ENCODE measurements around the gene SUPT20HL1. TPM values are rescaled to one million over a fixed set of nuclear protein-coding genes. Genes with fewer than 3 reads are reported as not detected.
A peak's percentile ranks its signal among the peaks of the same experiment; 100 is the strongest.

SUPT20HL1 gene
- total and polyA plus RNA-seq, 3 experiments from 2014 or later, result 0.10 TPM; not detected in 2

DNA sequence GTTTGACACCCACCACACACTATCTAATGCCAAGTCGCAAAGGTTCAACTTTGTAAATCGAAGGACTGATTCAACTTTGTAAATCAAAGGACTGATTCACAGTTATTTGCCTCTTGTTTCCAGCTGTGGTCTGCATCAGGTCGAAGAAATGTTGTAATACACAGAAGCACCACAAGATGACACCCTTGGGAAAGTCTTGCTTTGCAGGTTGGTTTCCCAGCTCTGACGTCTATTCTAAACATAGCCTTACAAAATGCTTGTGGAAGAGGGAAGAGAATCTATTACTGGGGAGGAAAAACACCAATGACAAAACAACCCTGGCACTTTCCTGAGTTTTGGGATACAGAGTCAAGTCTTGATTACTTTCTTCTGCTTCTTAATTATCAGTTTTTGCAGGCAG lies 35.3 kb downstream of the SUPT20HL1 start:
- peaks cover 1 to 7% (median 5%) of the 10 kb centered on the region in 3 donors for H3K4me1 Mint-ChIP-seq
- H3K4me3 Mint-ChIP-seq, result no peak overlapping the region
- Histone ChIP-seq H3K27me3 (ENCODE audit: insufficient read depth, low read length, poor library complexity, severe bottlenecking) (no peaks in the 10 kb centered on the region), H3K36me3 (ENCODE audit: insufficient read depth, low read length) (no peaks in the 10 kb centered on the region), H3K4me1 (ENCODE audit: insufficient read depth, low read length) (no peaks in the 10 kb centered on the region), H3K4me3 (ENCODE audit: low read length) (no peak overlapping the region), H3K27ac (ENCODE audit: low read depth, low read length) (no peak overlapping the region), H3K9me3 (ENCODE audit: low read length) (no peaks in the 10 kb centered on the region)
- peaks cover 15 to 18% of the 10 kb centered on the region in 2 donors for H3K27me3 Mint-ChIP-seq
- ChIA-PET CTCF (interaction anchor here (0.6 to 7.3 kb wide), 18 partner anchors 8 to 133 kb away, joined by 3 to 104 read pairs (median 3); partner anchors contain the start of gene PDK3), POLR2A (interaction anchor here (0.7 to 1.0 kb wide), 2 partner anchors 85 to 163 kb away, joined by 3 read pairs; no protein-coding TSS in a partner anchor)
- H3K36me3 Mint-ChIP-seq, result no peaks in the 10 kb centered on the region
- no peaks in the 10 kb centered on the region for H3K9me3 Mint-ChIP-seq
- H3K27ac Mint-ChIP-seq, result peak overlapping the region in 2 of 8 donors; percentile 4 to 49
- peak; percentile 9 to 53 (median 48) for DNase-seq

DNA sequence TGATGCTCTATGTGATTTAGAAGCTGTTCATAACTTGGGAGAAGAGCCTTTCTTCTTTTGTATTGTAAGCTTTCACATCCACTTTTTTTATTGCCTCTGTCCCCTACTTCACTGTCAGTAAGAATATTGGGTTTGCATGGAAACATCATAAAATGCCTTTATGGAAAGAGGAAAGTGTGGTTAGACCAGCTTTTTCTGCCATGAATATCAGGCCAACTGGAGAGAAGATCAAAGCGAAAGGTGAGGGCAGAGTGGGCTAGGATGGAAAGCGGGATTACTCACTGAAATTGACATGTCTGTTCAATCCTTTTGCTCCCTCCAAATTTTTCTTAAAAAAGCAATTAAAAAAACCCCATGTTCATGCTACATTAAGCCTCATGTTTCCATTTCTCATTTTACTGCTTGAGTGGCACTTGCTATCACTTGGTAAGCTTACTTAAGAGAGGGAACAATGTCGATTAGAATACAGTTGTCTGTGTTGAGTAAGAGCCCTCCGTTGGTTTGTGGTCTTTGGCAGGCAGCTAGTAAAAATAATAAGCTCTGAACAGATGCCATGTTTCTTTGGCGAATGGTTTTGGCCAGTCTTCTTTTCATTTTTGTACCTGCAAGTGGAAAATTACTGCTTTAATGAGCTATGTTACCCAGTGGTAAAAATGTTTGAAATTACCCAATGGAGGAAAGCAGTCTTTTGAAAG lies 35.9 kb downstream of the SUPT20HL1 start:
- Mint-ChIP-seq H3K27me3 (peaks cover 12 to 15% of the 10 kb centered on the region in 2 donors), H3K4me1 (peaks cover 1 to 7% (median 5%) of the 10 kb centered on the region in 3 donors), H3K9me3 (no peaks in the 10 kb centered on the region), H3K27ac (peak overlapping the region in 1 of 8 donors; percentile 49), H3K4me3 (no peak overlapping the region), H3K36me3 (no peaks in the 10 kb centered on the region)
- Histone ChIP-seq H3K36me3 (ENCODE audit: insufficient read depth, low read length) (no peaks in the 10 kb centered on the region), H3K9me3 (ENCODE audit: low read length) (no peaks in the 10 kb centered on the region), H3K27ac (ENCODE audit: low read depth, low read length) (no peak overlapping the region), H3K27me3 (ENCODE audit: insufficient read depth, low read length, poor library complexity, severe bottlenecking) (no peaks in the 10 kb centered on the region), H3K4me1 (ENCODE audit: insufficient read depth, low read length) (no peaks in the 10 kb centered on the region), H3K4me3 (ENCODE audit: low read length) (no peak overlapping the region)
- CTCF ChIA-PET, result interaction anchor here (0.6 to 7.3 kb wide), 17 partner anchors 9 to 109 kb away, joined by 3 to 104 read pairs (median 3); partner anchors contain the start of gene PDK3
- DNase-seq, result no peak
- POLR2A ChIA-PET, result interaction anchor here (0.7 to 1.2 kb wide), 3 partner anchors 69 to 162 kb away, joined by 3 read pairs; partner anchors contain the start of gene PDK3

GRCh38 chrX:24396931-24397279 lies 36.5 kb downstream of the SUPT20HL1 start:
- Histone ChIP-seq H3K27ac (ENCODE audit: low read depth, low read length) (no peak overlapping the region), H3K36me3 (ENCODE audit: insufficient read depth, low read length) (no peaks in the 10 kb centered on the region), H3K27me3 (ENCODE audit: insufficient read depth, low read length, poor library complexity, severe bottlenecking) (no peaks in the 10 kb centered on the region), H3K4me3 (ENCODE audit: low read length) (no peak overlapping the region), H3K4me1 (ENCODE audit: insufficient read depth, low read length) (no peaks in the 10 kb centered on the region), H3K9me3 (ENCODE audit: low read length) (no peaks in the 10 kb centered on the region)
- CTCF ChIA-PET, result interaction anchor here (1.0 to 7.3 kb wide), 8 partner anchors 16 to 106 kb away, joined by 3 to 104 read pairs (median 4); partner anchors contain the start of gene PDK3
- POLR2A ChIA-PET, result interaction anchor here (1.2 kb wide), 1 partner anchor 68 kb away, joined by 3 read pairs; the partner anchor contains the start of gene PDK3
- Mint-ChIP-seq H3K9me3 (no peaks in the 10 kb centered on the region), H3K27ac (no peak overlapping the region), H3K36me3 (no peaks in the 10 kb centered on the region), H3K27me3 (peaks cover 9 to 11% of the 10 kb centered on the region in 2 donors), H3K4me1 (peaks cover 1 to 7% (median 5%) of the 10 kb centered on the region in 3 donors), H3K4me3 (no peak overlapping the region)
- DNase-seq, result no peak

- POLR2A ChIA-PET, result no interaction called here
Measured at GRCh38 chrX:24398766-24399165, 38.3 kb downstream of the SUPT20HL1 start.

GRCh38 chrX:24399550-24399949 lies 39.1 kb downstream of the SUPT20HL1 start:
- H3K27ac ChIP-seq (ENCODE audit: low read depth, low read length), result no peak overlapping the region
- H3K9me3 ChIP-seq (ENCODE audit: low read length), result no peaks in the 10 kb centered on the region
- Mint-ChIP-seq H3K4me3 (no peak overlapping the region), H3K36me3 (no peaks in the 10 kb centered on the region), H3K9me3 (no peaks in the 10 kb centered on the region), H3K4me1 (peaks cover 1 to 7% (median 5%) of the 10 kb centered on the region in 3 donors), H3K27me3 (peaks cover 0 to 1% of the 10 kb centered on the region in 2 donors), H3K27ac (peak overlapping the region in 3 of 8 donors; percentile 15 to 66 (median 16))
- POLR2A ChIA-PET, result no interaction called here
- CTCF ChIA-PET, result interaction anchor here (7.3 kb wide), 1 partner anchor 100 kb away, joined by 104 read pairs; no protein-coding TSS in a partner anchor
- no peak overlapping the region for H3K4me3 ChIP-seq (ENCODE audit: low read length)
- no peaks in the 10 kb centered on the region for H3K27me3 ChIP-seq (ENCODE audit: insufficient read depth, low read length, poor library complexity, severe bottlenecking)
- DNase-seq, result no peak
- H3K36me3 ChIP-seq (ENCODE audit: insufficient read depth, low read length), result no peaks in the 10 kb centered on the region
- no peaks in the 10 kb centered on the region for H3K4me1 ChIP-seq (ENCODE audit: insufficient read depth, low read length)

More at GRCh38 chrX:24398766-24399165, 38.3 kb downstream of the SUPT20HL1 start:
- Histone ChIP-seq H3K4me1 (ENCODE audit: insufficient read depth, low read length) (no peaks in the 10 kb centered on the region), H3K9me3 (ENCODE audit: low read length) (no peaks in the 10 kb centered on the region), H3K4me3 (ENCODE audit: low read length) (no peak overlapping the region), H3K27me3 (ENCODE audit: insufficient read depth, low read length, poor library complexity, severe bottlenecking) (no peaks in the 10 kb centered on the region), H3K36me3 (ENCODE audit: insufficient read depth, low read length) (no peaks in the 10 kb centered on the region), H3K27ac (ENCODE audit: low read depth, low read length) (no peak overlapping the region)
- CTCF ChIA-PET, result interaction anchor here (7.3 kb wide), 1 partner anchor 100 kb away, joined by 104 read pairs; no protein-coding TSS in a partner anchor
- H3K9me3 Mint-ChIP-seq, result no peaks in the 10 kb centered on the region
- H3K27ac Mint-ChIP-seq, result no peak overlapping the region
- peaks cover 0 to 3% of the 10 kb centered on the region in 2 donors for H3K27me3 Mint-ChIP-seq
- H3K4me1 Mint-ChIP-seq, result peaks cover 1 to 7% (median 5%) of the 10 kb centered on the region in 3 donors
- DNase-seq, result no peak
- no peak overlapping the region for H3K4me3 Mint-ChIP-seq
- no peaks in the 10 kb centered on the region for H3K36me3 Mint-ChIP-seq

DNA sequence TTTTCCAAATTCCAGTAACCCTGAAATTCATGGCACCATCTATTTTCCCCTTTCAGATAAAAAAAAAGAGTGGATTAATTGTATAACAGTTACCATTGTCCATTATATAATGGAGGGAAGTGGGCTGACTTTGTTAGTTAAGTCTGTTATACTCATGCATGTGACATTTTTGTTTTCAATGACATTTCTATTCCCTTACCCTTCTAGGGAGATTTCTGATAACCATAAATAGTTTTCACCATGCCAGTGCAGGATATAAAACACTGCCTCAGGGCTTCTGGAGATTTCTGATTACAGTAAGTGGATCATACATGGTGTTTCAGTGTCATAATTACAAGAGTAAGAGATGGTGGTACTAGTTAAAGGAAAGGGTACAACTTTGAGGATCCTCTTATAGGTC lies 45.5 kb downstream of the SUPT20HL1 start:
- Histone ChIP-seq H3K4me1 (ENCODE audit: insufficient read depth, low read length) (no peaks in the 10 kb centered on the region), H3K36me3 (ENCODE audit: insufficient read depth, low read length) (no peaks in the 10 kb centered on the region), H3K27ac (ENCODE audit: low read depth, low read length) (no peak overlapping the region), H3K4me3 (ENCODE audit: low read length) (no peak overlapping the region), H3K9me3 (ENCODE audit: low read length) (no peaks in the 10 kb centered on the region), H3K27me3 (ENCODE audit: insufficient read depth, low read length, poor library complexity, severe bottlenecking) (no peaks in the 10 kb centered on the region)
- DNase-seq, result no peak
- Mint-ChIP-seq H3K4me1 (no peaks in the 10 kb centered on the region), H3K9me3 (no peaks in the 10 kb centered on the region), H3K36me3 (peaks cover 0 to 5% (median 0%) of the 10 kb centered on the region in 3 donors), H3K27ac (no peak overlapping the region), H3K4me3 (no peak overlapping the region), H3K27me3 (peaks cover 0 to 5% of the 10 kb centered on the region in 2 donors)
- CTCF ChIA-PET, result no interaction called here
- POLR2A ChIA-PET, result no interaction called here

Other genes with a start within 250 kb of the SUPT20HL1 start
- 10 to 100 TPM; 35.5 to 36.6 TPM for gene ZFX, start 210.9 kb upstream of the SUPT20HL1 start, total RNA-seq
- 36.7 TPM for gene ZFX, start 210.9 kb upstream of the SUPT20HL1 start, polyA plus RNA-seq
- not detected for gene SUPT20HL2, start 46.6 kb upstream of the SUPT20HL1 start, total RNA-seq
- gene SUPT20HL2, start 46.6 kb upstream of the SUPT20HL1 start, polyA plus RNA-seq, result not detected
- 10 to 100 TPM; 26.0 to 26.4 TPM for gene PDK3, start 104.6 kb downstream of the SUPT20HL1 start, total RNA-seq
- 48.3 TPM for gene PDK3, start 104.6 kb downstream of the SUPT20HL1 start, polyA plus RNA-seq

Data from CD8-positive, alpha-beta memory T cell (primary cell).